ENCODE data around the gene AEBP2. TPM values are rescaled to one million over a fixed set of nuclear protein-coding genes. Genes with fewer than 3 reads are reported as not detected.

AEBP2 gene
- total and polyA plus RNA-seq, 4 donors, result 24.8 to 89.0 (median 49.8) TPM

DNA sequence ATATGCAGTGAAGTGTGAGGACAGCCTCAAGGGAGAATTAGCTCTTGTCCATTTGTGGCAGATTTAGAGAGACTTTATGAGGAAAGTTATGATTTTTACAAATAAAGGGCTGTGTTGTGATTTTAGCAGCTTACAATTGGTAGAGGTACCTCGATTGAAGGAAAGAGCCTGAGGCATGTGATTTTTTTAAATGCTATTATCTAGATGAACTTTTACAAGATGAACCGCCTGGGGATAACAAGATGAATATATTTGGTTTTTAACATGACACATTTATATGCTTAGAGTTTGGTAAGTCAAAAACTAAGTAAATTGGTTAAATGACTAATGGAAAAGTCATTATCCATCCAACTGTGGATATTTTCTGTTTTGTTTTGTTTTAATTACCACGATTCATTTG lies 52.6 kb downstream of the AEBP2 start:
- no peak overlapping the region for H3K4me3 ChIP-seq (ENCODE audit: low read length in 2 of 2)
- H3K9me3 ChIP-seq (ENCODE audit: control insufficient read depth, low read length), result no peaks in the 10 kb centered on the region
- DNase-seq, result no peak
- no peaks in the 10 kb centered on the region for H3K36me3 ChIP-seq (ENCODE audit: control insufficient read depth in 1 of 2, insufficient read depth in 2 of 2, low read length in 1 of 2)
- peaks cover 0 to 2% of the 10 kb centered on the region in 2 donors for H3K4me1 ChIP-seq (ENCODE audit: control insufficient read depth in 1 of 2, insufficient read depth in 2 of 2, low read length in 2 of 2)
- intact Hi-C loops (cut with DNase I), result no loop called here
- WGBS, 2 donors, result 57 to 77% methylated on average over 3 of the region's 3 CpGs
- H3K27ac ChIP-seq (ENCODE audit: low read depth in 1 of 2, low read length in 2 of 2), result no peak overlapping the region
- no peaks in the 10 kb centered on the region for H3K27me3 ChIP-seq (ENCODE audit: control insufficient read depth in 1 of 2, insufficient read depth in 2 of 2, low read length in 1 of 2)
- ATAC-seq (ENCODE audit: low FRiP score), result no peak

DNA sequence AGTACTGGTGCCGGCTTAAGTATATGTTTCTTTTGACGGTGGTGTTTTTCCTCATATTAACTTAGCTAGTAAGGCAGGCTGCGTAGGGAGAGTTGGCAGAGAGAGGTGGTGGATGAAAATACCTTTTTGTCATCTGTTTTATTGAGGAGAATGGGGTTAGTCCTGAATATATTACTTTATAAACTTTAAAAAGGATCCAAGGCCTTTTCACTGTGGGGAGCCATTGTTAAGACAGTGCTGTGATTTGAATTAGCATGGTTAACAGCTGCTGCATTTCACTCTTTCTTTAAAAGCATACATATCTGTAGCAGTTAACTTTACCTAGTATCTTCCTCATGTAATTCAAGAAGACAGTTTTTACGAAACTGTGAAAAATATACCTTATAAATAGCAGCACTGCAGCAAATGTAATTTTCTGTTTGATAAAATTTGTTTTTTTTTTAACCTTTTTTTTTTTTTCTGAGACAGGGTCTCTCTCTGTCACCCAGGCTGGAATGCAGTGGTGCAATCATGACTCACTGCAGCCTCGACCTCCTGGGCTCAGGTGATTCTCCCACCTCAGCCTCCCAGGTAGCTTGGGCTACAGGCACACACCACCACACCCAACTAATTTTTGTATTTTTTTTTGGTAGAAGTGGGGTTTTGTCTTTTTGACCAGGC lies 57.1 kb downstream of the AEBP2 start:
- no peak for ATAC-seq (ENCODE audit: low FRiP score)
- no peak for DNase-seq
- WGBS, 2 donors, result 63 to 64% methylated on average over 5 of the region's 5 CpGs
- intact Hi-C loops (cut with DNase I), result no loop called here
- H3K4me1 ChIP-seq (ENCODE audit: control insufficient read depth in 1 of 2, insufficient read depth in 2 of 2, low read length in 2 of 2), result peaks cover 0 to 2% of the 10 kb centered on the region in 2 donors
- H3K36me3 ChIP-seq (ENCODE audit: control insufficient read depth in 1 of 2, insufficient read depth in 2 of 2, low read length in 1 of 2), result no peaks in the 10 kb centered on the region
- no peaks in the 10 kb centered on the region for H3K27me3 ChIP-seq (ENCODE audit: control insufficient read depth in 1 of 2, insufficient read depth in 2 of 2, low read length in 1 of 2)
- H3K4me3 ChIP-seq (ENCODE audit: low read length in 2 of 2), result no peak overlapping the region
- no peak overlapping the region for H3K27ac ChIP-seq (ENCODE audit: low read depth in 1 of 2, low read length in 2 of 2)
- no peaks in the 10 kb centered on the region for H3K9me3 ChIP-seq (ENCODE audit: control insufficient read depth, low read length)

DNA sequence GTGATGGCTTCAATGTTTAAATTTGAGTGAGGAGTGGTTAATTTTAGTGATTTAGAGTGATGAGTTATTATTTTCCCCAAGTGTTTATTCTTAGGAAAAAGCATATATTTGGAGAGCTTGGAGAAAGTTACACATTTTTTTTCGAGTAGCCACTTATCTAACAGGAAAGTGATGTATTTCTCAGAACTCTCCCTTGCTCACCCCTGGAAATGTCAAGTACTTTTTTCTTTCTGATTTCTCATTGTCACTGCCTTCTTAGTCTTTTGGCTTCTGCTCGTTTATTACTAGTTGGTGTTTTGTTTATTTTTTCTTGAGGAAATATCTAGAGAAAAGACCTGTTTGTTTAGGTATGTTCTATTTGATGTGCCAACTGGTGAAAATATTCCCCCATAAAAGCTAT lies 58.8 kb downstream of the AEBP2 start:
- ATAC-seq (ENCODE audit: low FRiP score) (no peak), DNase-seq (no peak)
- Histone ChIP-seq H3K4me3 (ENCODE audit: low read length in 2 of 2) (no peak overlapping the region), H3K9me3 (ENCODE audit: control insufficient read depth, low read length) (no peaks in the 10 kb centered on the region), H3K27me3 (ENCODE audit: control insufficient read depth in 1 of 2, insufficient read depth in 2 of 2, low read length in 1 of 2) (no peaks in the 10 kb centered on the region), H3K4me1 (ENCODE audit: control insufficient read depth in 1 of 2, insufficient read depth in 2 of 2, low read length in 2 of 2) (peaks cover 0 to 2% of the 10 kb centered on the region in 2 donors), H3K27ac (ENCODE audit: low read depth in 1 of 2, low read length in 2 of 2) (no peak overlapping the region), H3K36me3 (ENCODE audit: control insufficient read depth in 1 of 2, insufficient read depth in 2 of 2, low read length in 1 of 2) (no peaks in the 10 kb centered on the region)
- intact Hi-C loops (cut with DNase I), result no loop called here
- WGBS, 2 donors, result 17 to 23% methylated on average over 2 of the region's 2 CpGs

DNA sequence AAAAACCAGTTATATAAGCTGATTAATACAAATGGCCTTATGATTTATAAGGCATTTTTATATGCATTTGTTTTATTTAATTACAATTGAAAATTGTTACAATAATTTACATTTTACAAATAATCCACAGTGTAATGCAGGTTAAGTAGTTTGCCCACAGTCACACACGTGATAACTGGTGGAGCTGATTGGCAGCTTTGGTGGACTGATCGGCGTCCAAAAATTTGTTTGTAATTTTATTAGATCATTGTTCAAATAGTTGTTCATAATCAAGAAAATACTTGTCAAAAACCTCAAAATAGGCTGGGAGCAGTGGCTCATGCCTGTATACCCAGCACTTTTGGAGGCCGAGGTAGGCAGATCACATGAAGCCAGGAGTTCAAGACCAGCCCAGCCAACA lies 59.7 kb downstream of the AEBP2 start:
- WGBS, 2 donors, result 77 to 85% methylated on average over 4 of the region's 4 CpGs
- peaks cover 0 to 2% of the 10 kb centered on the region in 2 donors for H3K4me1 ChIP-seq (ENCODE audit: control insufficient read depth in 1 of 2, insufficient read depth in 2 of 2, low read length in 2 of 2)
- DNase-seq (no peak), ATAC-seq (ENCODE audit: low FRiP score) (no peak)
- H3K4me3 ChIP-seq (ENCODE audit: low read length in 2 of 2), result no peak overlapping the region
- intact Hi-C loops (cut with DNase I), result no loop called here
- no peak overlapping the region for H3K27ac ChIP-seq (ENCODE audit: low read depth in 1 of 2, low read length in 2 of 2)
- H3K27me3 ChIP-seq (ENCODE audit: control insufficient read depth in 1 of 2, insufficient read depth in 2 of 2, low read length in 1 of 2), result no peaks in the 10 kb centered on the region
- no peaks in the 10 kb centered on the region for H3K9me3 ChIP-seq (ENCODE audit: control insufficient read depth, low read length)
- no peaks in the 10 kb centered on the region for H3K36me3 ChIP-seq (ENCODE audit: control insufficient read depth in 1 of 2, insufficient read depth in 2 of 2, low read length in 1 of 2)

DNA sequence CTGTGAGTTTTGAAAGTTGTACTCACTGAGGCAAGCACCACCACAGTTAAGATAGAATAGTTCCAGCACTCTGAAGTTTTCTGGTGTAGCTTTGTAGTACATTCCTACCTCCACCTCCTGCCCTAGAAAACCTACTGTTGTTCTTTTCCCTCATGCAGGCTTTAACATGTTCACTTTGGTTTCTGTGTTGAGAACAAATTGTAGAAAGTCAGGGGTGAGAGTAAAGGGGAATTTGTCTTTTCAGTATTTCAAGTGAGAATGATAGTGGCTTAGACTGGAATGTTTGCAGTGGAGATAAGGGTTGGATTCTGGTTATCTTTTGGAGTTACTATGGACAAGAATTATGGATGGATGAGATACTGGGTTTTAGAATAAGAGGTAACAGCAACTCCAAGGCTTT lies 67.2 kb downstream of the AEBP2 start:
- Histone ChIP-seq H3K27me3 (ENCODE audit: control insufficient read depth in 1 of 2, insufficient read depth in 2 of 2, low read length in 1 of 2) (no peaks in the 10 kb centered on the region), H3K9me3 (ENCODE audit: control insufficient read depth, low read length) (no peaks in the 10 kb centered on the region), H3K4me1 (ENCODE audit: control insufficient read depth in 1 of 2, insufficient read depth in 2 of 2, low read length in 2 of 2) (peaks cover 5 to 6% of the 10 kb centered on the region in 2 donors), H3K4me3 (ENCODE audit: low read length in 2 of 2) (no peak overlapping the region), H3K27ac (ENCODE audit: low read depth in 1 of 2, low read length in 2 of 2) (no peak overlapping the region), H3K36me3 (ENCODE audit: control insufficient read depth in 1 of 2, insufficient read depth in 2 of 2, low read length in 1 of 2) (no peaks in the 10 kb centered on the region)
- DNase-seq (no peak), ATAC-seq (ENCODE audit: low FRiP score) (no peak)
- intact Hi-C loops (cut with DNase I), result loop anchor here (5.0 kb wide), 1 partner anchor 136 kb away; no protein-coding TSS in a partner anchor

DNA sequence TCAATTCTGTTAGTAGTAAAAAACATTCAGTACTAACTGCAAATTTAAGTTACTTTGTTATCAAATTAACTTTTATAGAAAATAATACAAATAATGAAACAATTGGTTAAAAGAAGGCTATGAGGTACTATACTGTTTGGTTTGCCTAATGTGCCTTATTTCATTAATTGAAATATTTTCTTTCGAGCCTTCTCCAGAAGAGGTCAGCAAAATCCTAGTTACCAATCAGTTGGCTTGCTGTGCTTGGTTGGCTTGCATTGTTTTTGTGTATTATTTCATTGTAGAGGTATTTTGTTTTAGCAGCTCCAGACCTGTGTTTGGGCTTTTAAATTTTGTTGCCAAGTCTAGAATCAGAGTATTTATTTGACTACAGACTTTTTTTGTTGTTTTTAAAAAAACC lies 68.5 kb downstream of the AEBP2 start:
- ATAC-seq (ENCODE audit: low FRiP score) (peak; percentile 65), DNase-seq (no peak)
- Histone ChIP-seq H3K27ac (ENCODE audit: low read depth in 1 of 2, low read length in 2 of 2) (no peak overlapping the region), H3K36me3 (ENCODE audit: control insufficient read depth in 1 of 2, insufficient read depth in 2 of 2, low read length in 1 of 2) (no peaks in the 10 kb centered on the region), H3K4me3 (ENCODE audit: low read length in 2 of 2) (no peak overlapping the region), H3K9me3 (ENCODE audit: control insufficient read depth, low read length) (no peaks in the 10 kb centered on the region), H3K27me3 (ENCODE audit: control insufficient read depth in 1 of 2, insufficient read depth in 2 of 2, low read length in 1 of 2) (no peaks in the 10 kb centered on the region), H3K4me1 (ENCODE audit: control insufficient read depth in 1 of 2, insufficient read depth in 2 of 2, low read length in 2 of 2) (peaks cover 5 to 6% of the 10 kb centered on the region in 2 donors)
- 11 to 14% methylated on average over 1 of the region's 1 CpG for WGBS, 2 donors
- intact Hi-C loops (cut with DNase I), result loop anchor here (5.0 kb wide), 1 partner anchor 134 kb away; no protein-coding TSS in a partner anchor

DNA sequence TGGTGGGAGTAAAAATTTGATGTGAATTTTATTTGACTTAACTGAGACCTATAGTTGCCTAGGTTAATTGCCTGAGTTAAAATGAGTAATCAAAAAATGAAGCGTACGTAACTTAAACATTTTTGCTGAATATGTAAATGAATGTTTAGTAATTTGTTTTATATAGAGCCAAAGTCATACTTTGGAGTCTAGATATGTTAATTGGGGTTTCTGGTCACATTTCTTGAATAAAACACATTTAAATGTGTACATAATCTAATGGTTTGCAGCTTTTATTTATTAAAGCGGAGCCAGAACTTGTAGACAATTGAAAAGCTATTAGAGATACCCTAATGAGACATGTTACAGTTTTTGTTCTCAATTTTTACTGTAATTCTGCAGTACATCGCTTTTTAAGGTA lies 71.2 kb downstream of the AEBP2 start:
- peaks cover 0 to 2% of the 10 kb centered on the region in 2 donors for H3K36me3 ChIP-seq (ENCODE audit: control insufficient read depth in 1 of 2, insufficient read depth in 2 of 2, low read length in 1 of 2)

DNA sequence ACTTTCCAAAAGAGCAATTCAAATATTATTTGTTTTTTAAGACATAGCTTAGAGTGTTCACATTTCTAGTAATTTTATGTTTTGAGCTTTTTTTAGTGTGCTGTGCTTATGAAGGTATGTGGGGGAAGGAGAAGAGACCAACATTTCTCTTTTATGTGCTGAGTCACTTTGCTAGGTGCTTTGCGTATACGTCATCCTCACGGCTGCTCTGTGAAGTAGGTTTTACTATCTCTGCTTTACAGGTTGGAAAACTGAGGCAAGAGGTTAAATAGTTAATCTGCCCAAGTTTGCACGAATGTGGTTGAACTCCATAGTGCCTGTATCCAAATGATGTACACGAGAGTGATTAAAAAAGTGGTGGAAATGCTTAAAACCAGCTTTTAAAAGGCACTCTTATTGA lies 75.9 kb downstream of the AEBP2 start:
- Histone ChIP-seq H3K4me3 (ENCODE audit: low read length in 2 of 2) (no peak overlapping the region), H3K4me1 (ENCODE audit: control insufficient read depth in 1 of 2, insufficient read depth in 2 of 2, low read length in 2 of 2) (peaks cover 2 to 3% of the 10 kb centered on the region in 2 donors), H3K27me3 (ENCODE audit: control insufficient read depth in 1 of 2, insufficient read depth in 2 of 2, low read length in 1 of 2) (no peaks in the 10 kb centered on the region), H3K36me3 (ENCODE audit: control insufficient read depth in 1 of 2, insufficient read depth in 2 of 2, low read length in 1 of 2) (peaks cover 0 to 4% of the 10 kb centered on the region in 2 donors), H3K9me3 (ENCODE audit: control insufficient read depth, low read length) (no peaks in the 10 kb centered on the region), H3K27ac (ENCODE audit: low read depth in 1 of 2, low read length in 2 of 2) (no peak overlapping the region)
- ATAC-seq (ENCODE audit: low FRiP score) (no peak), DNase-seq (no peak)
- intact Hi-C loops (cut with DNase I), result no loop called here
- 42 to 68% methylated on average over 5 of the region's 5 CpGs for whole genome bisulfite sequencing, 2 donors

More for the DNA sequence above, 71.2 kb downstream of the AEBP2 start:
- Histone ChIP-seq H3K9me3 (ENCODE audit: control insufficient read depth, low read length) (no peaks in the 10 kb centered on the region), H3K4me3 (ENCODE audit: low read length in 2 of 2) (no peak overlapping the region), H3K27ac (ENCODE audit: low read depth in 1 of 2, low read length in 2 of 2) (no peak overlapping the region), H3K4me1 (ENCODE audit: control insufficient read depth in 1 of 2, insufficient read depth in 2 of 2, low read length in 2 of 2) (peaks cover 6 to 7% of the 10 kb centered on the region in 2 donors), H3K27me3 (ENCODE audit: control insufficient read depth in 1 of 2, insufficient read depth in 2 of 2, low read length in 1 of 2) (no peaks in the 10 kb centered on the region)
- 74 to 97% methylated on average over 4 of the region's 4 CpGs for WGBS, 2 donors
- DNase-seq, result no peak
- no peak for ATAC-seq (ENCODE audit: low FRiP score)
- intact Hi-C loops (cut with DNase I), result no loop called here

DNA sequence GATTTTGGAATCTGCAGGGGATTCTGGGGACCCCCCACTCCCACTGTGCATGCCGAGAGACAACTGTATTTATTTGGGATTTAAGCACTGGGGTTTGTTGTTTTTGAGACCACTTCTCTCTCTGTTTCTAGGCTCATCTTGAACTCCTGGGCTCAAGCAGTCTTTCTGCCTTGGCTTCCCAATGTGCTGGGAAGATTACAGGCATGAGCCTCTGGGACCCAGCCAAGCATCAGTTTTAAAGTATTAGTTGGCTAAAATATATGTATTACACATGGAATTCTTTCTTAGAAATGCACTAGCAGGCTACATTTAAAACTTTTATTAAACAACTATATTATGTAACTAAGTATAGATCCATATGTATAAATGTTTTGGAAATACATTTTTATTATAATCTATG lies 78.3 kb downstream of the AEBP2 start:
- Histone ChIP-seq H3K4me3 (ENCODE audit: low read length in 2 of 2) (no peak overlapping the region), H3K9me3 (ENCODE audit: control insufficient read depth, low read length) (no peaks in the 10 kb centered on the region), H3K27ac (ENCODE audit: low read depth in 1 of 2, low read length in 2 of 2) (no peak overlapping the region), H3K36me3 (ENCODE audit: control insufficient read depth in 1 of 2, insufficient read depth in 2 of 2, low read length in 1 of 2) (peaks cover 0 to 4% of the 10 kb centered on the region in 2 donors), H3K27me3 (ENCODE audit: control insufficient read depth in 1 of 2, insufficient read depth in 2 of 2, low read length in 1 of 2) (no peaks in the 10 kb centered on the region), H3K4me1 (ENCODE audit: control insufficient read depth in 1 of 2, insufficient read depth in 2 of 2, low read length in 2 of 2) (peaks cover 0 to 4% of the 10 kb centered on the region in 2 donors)
- intact Hi-C loops (cut with DNase I), result no loop called here
- DNase-seq (no peak), ATAC-seq (ENCODE audit: low FRiP score) (no peak)
- 7 to 31% methylated on average over 1 of the region's 1 CpG for WGBS, 2 donors
